GM23248 (cell line): ENCODE results near the gene SWSAP1. TPM values are rescaled to one million over a fixed set of nuclear protein-coding genes. Genes with fewer than 3 reads are reported as not detected.

ENCODE experiments used
- DNase-seq: peaks from one replicate; pipeline ENCODE4 v3.0.0-alpha.2; 2015
- H2AFZ ChIP-seq: fragments of 200-600 bp; sonication (generic); 2 replicates; pipeline ENCODE4 v1.6.1; 2016; ENCODE audit warnings: antibody characterized with exemption
- H3F3A ChIP-seq: fragments of 200-600 bp; sonication (generic); 2 replicates; pipeline ENCODE4 v1.6.1; 2016; ENCODE audit warnings: mild to moderate bottlenecking, antibody characterized with exemption, mixed run types; ENCODE audit not compliant: insufficient read depth
- H3K27ac ChIP-seq: fragments of 200-600 bp; sonication (generic); 2 replicates; pipeline ENCODE4 v1.5.1; 2016; ENCODE audit warnings: mild to moderate bottlenecking
- H3K27me3 ChIP-seq: fragments of 200-600 bp; sonication (generic); replicated peaks from 2 replicates; pipeline ENCODE4 v1.6.1; 2016; ENCODE audit warnings: mild to moderate bottlenecking; ENCODE audit not compliant: insufficient read depth
- H3K36me3 ChIP-seq: fragments of 200-600 bp; sonication (generic); 2 replicates; pipeline ENCODE4 v1.6.1; 2016; ENCODE audit warnings: low read depth, mild to moderate bottlenecking
- H3K4me1 ChIP-seq: fragments of 200-600 bp; sonication (generic); 2 replicates; pipeline ENCODE4 v1.6.1; 2016; ENCODE audit warnings: mild to moderate bottlenecking; ENCODE audit not compliant: insufficient read depth
- H3K4me2 ChIP-seq: fragments of 200-600 bp; sonication (generic); one replicate; pipeline ENCODE4 v1.6.1; 2016; ENCODE audit warnings: mild to moderate bottlenecking; ENCODE audit not compliant: unreplicated experiment
- H3K4me3 ChIP-seq: fragments of 200-600 bp; sonication (generic); 2 replicates; pipeline ENCODE4 v1.5.1; 2016; ENCODE audit warnings: mild to moderate bottlenecking
- H3K79me2 ChIP-seq: fragments of 200-600 bp; sonication (generic); 2 replicates; pipeline ENCODE4 v1.6.1; 2016; ENCODE audit warnings: mild to moderate bottlenecking; ENCODE audit not compliant: insufficient read depth
- H3K9ac ChIP-seq: fragments of 200-600 bp; sonication (generic); 2 replicates; pipeline ENCODE4 v1.6.1; 2016; ENCODE audit warnings: mild to moderate bottlenecking
- H3K9me2 ChIP-seq: fragments of 200-600 bp; sonication (generic); 2 replicates; pipeline ENCODE4 v1.6.1; 2016; ENCODE audit warnings: mixed run types, mild to moderate bottlenecking, moderate library complexity; ENCODE audit not compliant: insufficient read depth
- H3K9me3 ChIP-seq: fragments of 200-600 bp; sonication (generic); one replicate; pipeline ENCODE4 v1.6.1; 2017; ENCODE audit warnings: low read depth
- H4K20me1 ChIP-seq: fragments of 200-600 bp; sonication (generic); 2 replicates; pipeline ENCODE4 v1.6.0; 2016; ENCODE audit not compliant: insufficient read depth
- EZH2 ChIP-seq: fragments of 200-600 bp; sonication (generic); IDR thresholded peaks from 2 replicates; pipeline ENCODE4 v1.6.1; 2018; ENCODE audit warnings: antibody characterized with exemption, mild to moderate bottlenecking; ENCODE audit not compliant: insufficient read depth, poor library complexity, severe bottlenecking
- EZH2phosphoT487 ChIP-seq: fragments of 200-600 bp; sonication (generic); IDR thresholded peaks from 2 replicates; pipeline ENCODE4 v1.6.1; 2018; ENCODE audit warnings: antibody characterized with exemption, moderate library complexity, mild to moderate bottlenecking, low read depth; ENCODE audit not compliant: insufficient read depth
- WGBS, 2 experiments: methylation state at CpG; one replicate each; pipeline ENCODE4 v1.1.6; 2015 to 2017; ENCODE audit warnings: low lambda C conversion rate in 2 of 2, low coverage in 1 of 2; ENCODE audit errors: missing lambda C conversion rate in 2 of 2; 5-methylcytosine and 5-hydroxymethylcytosine counted together
- in situ Hi-C: fragments of 300-500 bp; cut with MboI; formaldehyde crosslinking; loops from 2 replicates; pipeline ENCODE4 v1.15.0; 2020
- polyA plus RNA-seq: library from polyadenylated mRNA; unstranded; fragments of >200 nt; fragmentation: Nextera tagmentation; extraction: Ambion mirVana; gene quantifications from 2 replicates; pipeline ENCODE4 v1.2.1, GENCODE V29; 2016
- total RNA-seq: library from RNA; depleted of rRNA; stranded (reverse); fragments of >200 nt; shearing (Covaris generic); gene quantifications from 2 replicates; pipeline ENCODE4 v1.2.3, GENCODE V29; 2014

SWSAP1 gene
- total and polyA plus RNA-seq, 2 experiments from 2014 or later: 0.32 to 1.3 TPM

GRCh38 chr19:11365557-11366117 is 8.8 kb upstream of the SWSAP1 start:
- no peak for DNase-seq
- in situ Hi-C loops: no loop called here
- H3K9me2 ChIP-seq: no peaks in the 10 kb centered on the region
- no peak overlapping the region for H3K4me2 ChIP-seq
- no peaks in the 10 kb centered on the region for H3F3A ChIP-seq
- no peak overlapping the region for H3K4me3 ChIP-seq
- H3K4me1 ChIP-seq: no peaks in the 10 kb centered on the region
- H3K9ac ChIP-seq: no peak overlapping the region
- no peak overlapping the region for H3K27ac ChIP-seq
- no peaks in the 10 kb centered on the region for H3K36me3 ChIP-seq
- no peaks in the 10 kb centered on the region for H3K79me2 ChIP-seq
- no peak for TF ChIP-seq EZH2phosphoT487
- no peak for TF ChIP-seq EZH2
- 56 to 58% methylated on average over 7 of the region's 7 CpGs for WGBS, 2 experiments
- H4K20me1 ChIP-seq: no peaks in the 10 kb centered on the region
- H3K9me3 ChIP-seq: no peaks in the 10 kb centered on the region
- H2AFZ ChIP-seq: no peak overlapping the region
- no peaks in the 10 kb centered on the region for H3K27me3 ChIP-seq

- no peaks in the 10 kb centered on the region for H3F3A ChIP-seq
- H3K4me2 ChIP-seq: no peak overlapping the region
- TF ChIP-seq EZH2 (no peak), EZH2phosphoT487 (no peak)
- DNase-seq: no peak
- no peaks in the 10 kb centered on the region for H3K36me3 ChIP-seq
- H3K9me3 ChIP-seq: no peaks in the 10 kb centered on the region
- no peaks in the 10 kb centered on the region for H4K20me1 ChIP-seq
- H3K9me2 ChIP-seq: no peaks in the 10 kb centered on the region
- no peak overlapping the region for H2AFZ ChIP-seq
- H3K4me1 ChIP-seq: no peaks in the 10 kb centered on the region
- in situ Hi-C loops: no loop called here
- H3K4me3 ChIP-seq: no peak overlapping the region
- H3K79me2 ChIP-seq: no peaks in the 10 kb centered on the region
- no peaks in the 10 kb centered on the region for H3K27me3 ChIP-seq
- H3K9ac ChIP-seq: no peak overlapping the region
- no peak overlapping the region for H3K27ac ChIP-seq
- WGBS, 2 experiments: 48 to 58% methylated on average over 2 of the region's 2 CpGs
Measured at GRCh38 chr19:11367528-11367927, 6.9 kb upstream of the SWSAP1 start.

DNA sequence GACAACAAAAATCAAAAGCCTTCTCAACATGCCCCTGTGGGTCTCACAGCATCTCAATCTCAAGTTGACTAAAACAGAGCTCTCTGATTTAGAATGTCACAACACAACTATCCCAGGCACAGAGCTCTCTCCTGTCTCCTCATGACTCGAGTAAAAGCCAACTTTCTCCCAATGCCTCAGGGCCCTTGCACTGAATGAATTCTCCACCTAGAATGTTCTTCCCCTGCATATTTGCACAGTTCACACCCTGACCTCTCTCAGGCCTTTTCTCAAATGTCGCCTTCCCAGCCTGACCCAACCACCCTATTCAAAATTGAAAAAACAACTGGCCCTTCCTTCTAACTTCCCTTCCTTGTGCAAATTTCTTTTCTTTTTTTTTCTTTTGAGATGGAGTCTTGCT is 3.7 kb upstream of the SWSAP1 start:
- no peaks in the 10 kb centered on the region for H3K27me3 ChIP-seq
- no peaks in the 10 kb centered on the region for H3K79me2 ChIP-seq
- no peak overlapping the region for H3K9ac ChIP-seq
- no peaks in the 10 kb centered on the region for H3K36me3 ChIP-seq
- TF ChIP-seq EZH2 (no peak), EZH2phosphoT487 (no peak)
- DNase-seq: no peak
- H3K4me2 ChIP-seq: no peak overlapping the region
- H3K9me2 ChIP-seq: no peaks in the 10 kb centered on the region
- 93 to 100% methylated on average over 2 of the region's 2 CpGs for WGBS, 2 experiments
- H3K27ac ChIP-seq: no peak overlapping the region
- H2AFZ ChIP-seq: no peak overlapping the region
- in situ Hi-C loops: no loop called here
- H3K4me1 ChIP-seq: peaks cover 4% of the 10 kb centered on the region; the same call in 1 of the 2 replicates
- no peaks in the 10 kb centered on the region for H3K9me3 ChIP-seq
- no peaks in the 10 kb centered on the region for H4K20me1 ChIP-seq
- H3K4me3 ChIP-seq: no peak overlapping the region
- no peaks in the 10 kb centered on the region for H3F3A ChIP-seq

GRCh38 chr19:11373166-11373884 is 1.1 kb upstream of the SWSAP1 start:
- Histone ChIP-seq H3K9me2 (no peaks in the 10 kb centered on the region), H3K9me3 (no peaks in the 10 kb centered on the region), H2AFZ (peak overlapping the region; percentile 82; the same call in 1 of the 2 replicates), H3K79me2 (no peaks in the 10 kb centered on the region), H3K27ac (no peak overlapping the region), H3K9ac (no peak overlapping the region), H3K4me2 (no peak overlapping the region), H3K4me1 (peaks cover 23% of the 10 kb centered on the region), H3F3A (peaks cover 15% of the 10 kb centered on the region), H3K4me3 (no peak overlapping the region; the same call in 1 of the 2 replicates), H3K27me3 (no peaks in the 10 kb centered on the region), H3K36me3 (no peaks in the 10 kb centered on the region), H4K20me1 (no peaks in the 10 kb centered on the region)
- in situ Hi-C loops: no loop called here
- peak; percentile 42 for DNase-seq
- TF ChIP-seq EZH2phosphoT487 (no peak), EZH2 (no peak)
- WGBS, 2 experiments: 20 to 23% methylated on average over 10 of the region's 10 CpGs
